Measurements from ENCODE around the gene NCEH1.
"Not testable (repeated sequence)": the region's sequence is repeated elsewhere in the genome, so short reads cannot be mapped to it uniquely, and the experiment has no call there.

The NCEH1 gene

GRCh38 chr3:172676196-172676922, 34.5 kb downstream of the NCEH1 start:
- in situ Hi-C loops (cut with MboI; ENCODE audit: low sequenced_read_pairs), result no loop called here

- in situ Hi-C loops (cut with MboI; ENCODE audit: low sequenced_read_pairs), result no loop called here
These were observed 35.2 kb downstream of the NCEH1 start for GRCh38 chr3:172675441-172676193.

- in situ Hi-C loops (cut with MboI; ENCODE audit: low sequenced_read_pairs), result no loop called here
These were observed 37.6 kb downstream of the NCEH1 start for GRCh38 chr3:172673210-172673679.

GRCh38 chr3:172669021-172669420, 41.8 kb downstream of the NCEH1 start:
- in situ Hi-C loops (cut with MboI; ENCODE audit: low sequenced_read_pairs), result no loop called here

- in situ Hi-C loops (cut with MboI; ENCODE audit: low sequenced_read_pairs), result no loop called here
These were observed 43.8 kb downstream of the NCEH1 start for GRCh38 chr3:172666873-172667694.

- in situ Hi-C loops (cut with MboI; ENCODE audit: low sequenced_read_pairs), result no loop called here
These were observed 44.5 kb downstream of the NCEH1 start for GRCh38 chr3:172666181-172666872.

GRCh38 chr3:172665510-172665909, 45.4 kb downstream of the NCEH1 start:
- in situ Hi-C loops (cut with MboI; ENCODE audit: low sequenced_read_pairs), result not testable (repeated sequence)

GRCh38 chr3:172660421-172660820, 50.4 kb downstream of the NCEH1 start:
- in situ Hi-C loops (cut with MboI; ENCODE audit: low sequenced_read_pairs), result not testable (repeated sequence)

GRCh38 chr3:172659246-172660002, 51.4 kb downstream of the NCEH1 start:
- in situ Hi-C loops (cut with MboI; ENCODE audit: low sequenced_read_pairs), result no loop called here

- in situ Hi-C loops (cut with MboI; ENCODE audit: low sequenced_read_pairs), result no loop called here
These were observed 52.3 kb downstream of the NCEH1 start for GRCh38 chr3:172658344-172659245.

- in situ Hi-C loops (cut with MboI; ENCODE audit: low sequenced_read_pairs), result no loop called here
These were observed 54.3 kb downstream of the NCEH1 start for GRCh38 chr3:172656602-172657001.

GRCh38 chr3:172655388-172655787, 55.5 kb downstream of the NCEH1 start:
- in situ Hi-C loops (cut with MboI; ENCODE audit: low sequenced_read_pairs), result no loop called here

GRCh38 chr3:172654470-172654869, 56.4 kb downstream of the NCEH1 start:
- in situ Hi-C loops (cut with MboI; ENCODE audit: low sequenced_read_pairs), result no loop called here

GRCh38 chr3:172653004-172653572, 57.8 kb downstream of the NCEH1 start:
- in situ Hi-C loops (cut with MboI; ENCODE audit: low sequenced_read_pairs), result no loop called here

- in situ Hi-C loops (cut with MboI; ENCODE audit: low sequenced_read_pairs), result no loop called here
These were observed 58.8 kb downstream of the NCEH1 start for GRCh38 chr3:172651936-172652625.

- in situ Hi-C loops (cut with MboI; ENCODE audit: low sequenced_read_pairs), result no loop called here
These were observed 60.9 kb downstream of the NCEH1 start for GRCh38 chr3:172649987-172650386.

- in situ Hi-C loops (cut with MboI; ENCODE audit: low sequenced_read_pairs), result no loop called here
These were observed 62.1 kb downstream of the NCEH1 start for GRCh38 chr3:172648747-172649146.

- in situ Hi-C loops (cut with MboI; ENCODE audit: low sequenced_read_pairs), result no loop called here
These were observed 63.0 kb downstream of the NCEH1 start for GRCh38 chr3:172647823-172648222.
